Femur (tissue), 1 donor: ENCODE data around the gene CAPG.
"Not testable (repeated sequence)": the region's sequence is repeated elsewhere in the genome, so short reads cannot be mapped to it uniquely, and the experiment has no call there.

Experiments used
- DNase-seq: peaks from one replicate; pipeline ENCODE4 v3.0.0-alpha.2; 2017

The CAPG gene

DNA sequence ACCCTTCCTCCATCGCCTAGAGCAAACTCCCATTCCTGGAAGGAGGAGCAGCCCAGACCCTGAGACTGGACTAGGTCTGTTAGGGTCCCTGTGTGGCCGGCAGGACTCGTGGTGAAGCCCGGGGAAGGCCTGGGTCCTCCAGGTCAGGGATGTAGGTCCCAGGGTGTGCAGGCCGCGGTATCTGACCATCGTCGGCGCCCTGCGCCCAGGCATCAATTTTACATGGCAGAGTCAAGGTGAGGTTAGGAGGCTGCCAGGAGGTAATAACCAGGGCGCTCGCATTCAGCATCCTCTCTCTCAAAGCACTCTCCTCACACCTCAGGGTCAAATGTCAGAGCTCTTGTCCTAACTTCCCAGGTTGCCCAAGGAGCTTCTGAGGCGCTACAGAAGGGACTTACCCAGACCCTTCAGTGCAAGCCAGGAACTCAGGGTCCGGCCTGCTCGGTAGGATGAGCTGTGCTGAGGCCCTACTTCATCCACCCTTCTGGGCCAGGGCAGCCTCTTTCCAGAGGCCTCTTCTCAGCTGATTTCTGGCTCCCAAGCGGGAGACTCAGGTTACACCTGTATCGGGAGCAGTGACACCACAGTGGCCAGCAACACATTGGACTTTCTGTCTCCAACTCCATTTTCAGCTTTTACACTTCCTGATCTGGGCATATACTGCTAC, 9.0 kb upstream of the CAPG start:
- no peak for DNase-seq

DNA sequence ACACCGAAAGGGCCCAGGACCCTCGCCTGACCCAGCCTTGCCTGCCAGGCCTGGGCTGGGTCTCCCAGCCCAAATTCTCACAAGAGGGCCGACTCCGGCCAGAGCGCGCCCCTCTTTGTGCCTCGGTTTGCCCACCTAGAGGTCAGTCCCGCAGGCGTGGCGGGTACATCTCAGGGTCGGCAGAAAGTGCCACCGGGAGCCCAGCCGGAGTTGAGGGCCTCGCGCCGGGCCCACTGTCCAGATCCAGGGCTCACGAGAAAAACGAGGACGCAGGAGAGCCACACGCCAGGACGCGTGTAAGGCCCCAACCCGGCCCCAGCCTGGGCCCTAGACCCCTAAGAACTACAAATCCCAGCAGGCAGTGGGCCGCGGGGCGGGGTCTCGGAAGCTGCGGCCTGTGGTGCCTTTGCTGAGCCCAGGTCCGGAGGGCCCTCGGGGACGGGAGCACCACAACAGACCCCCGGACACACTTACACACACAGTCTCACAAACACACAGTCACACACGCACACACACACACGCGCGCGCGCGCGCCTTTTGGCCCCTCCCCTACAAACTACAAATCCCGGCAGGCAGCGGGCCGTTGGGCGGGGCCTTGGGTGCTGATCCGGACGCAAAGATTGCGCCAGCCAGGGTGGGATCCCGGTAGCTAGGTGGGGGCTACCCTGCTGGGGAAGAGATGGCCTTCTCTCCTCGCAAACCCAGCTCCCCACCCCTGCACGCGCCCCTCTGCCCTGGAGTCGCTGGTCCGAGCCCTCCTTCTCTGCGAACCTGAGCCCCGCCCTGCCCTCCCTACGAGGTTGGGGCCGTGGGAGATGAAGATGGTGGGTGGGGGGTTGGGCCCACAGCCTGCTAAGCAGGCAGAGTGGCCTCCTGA, 8.2 kb upstream of the CAPG start, which contains the start of gene SH2D6:
Gene SH2D6 (plus strand): TSS at position 583 of the 877 bp plus-strand sequence. CDS start 10,752 bp downstream, outside the sequence.
- DNase-seq, result peak; percentile 91

DNA sequence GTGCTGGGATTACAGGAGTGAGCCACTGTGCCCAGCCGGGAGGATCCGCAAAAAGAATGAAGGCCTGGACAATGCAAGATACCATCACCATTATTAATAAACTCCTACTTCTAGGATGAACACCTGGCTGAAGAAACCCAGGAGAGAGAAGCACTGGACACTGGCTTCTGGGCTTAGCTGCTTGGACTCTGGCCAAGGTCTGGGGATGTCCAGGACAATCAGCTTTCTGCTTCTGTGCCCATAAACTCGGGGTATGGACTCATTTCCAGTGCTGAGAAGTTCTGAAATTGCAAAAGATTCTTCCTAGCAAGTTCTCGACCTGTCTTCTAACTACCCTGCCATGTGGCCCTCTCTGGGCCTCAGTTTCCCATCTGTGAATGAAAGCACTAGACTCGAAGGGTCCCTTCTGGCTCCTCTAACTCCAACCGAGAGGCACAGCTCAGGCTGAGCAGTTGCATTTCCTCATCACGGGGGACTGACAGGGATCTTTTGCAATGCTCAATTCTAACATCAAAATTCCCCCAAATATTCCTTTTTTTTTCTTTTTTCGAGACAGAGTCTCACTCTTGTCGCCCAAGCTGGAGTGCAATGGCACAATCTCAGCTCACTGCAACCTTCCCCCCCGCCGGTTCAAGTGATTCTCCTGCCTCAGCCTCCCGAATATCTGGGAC, 5.9 kb upstream of the CAPG start:
- no peak for DNase-seq

DNA sequence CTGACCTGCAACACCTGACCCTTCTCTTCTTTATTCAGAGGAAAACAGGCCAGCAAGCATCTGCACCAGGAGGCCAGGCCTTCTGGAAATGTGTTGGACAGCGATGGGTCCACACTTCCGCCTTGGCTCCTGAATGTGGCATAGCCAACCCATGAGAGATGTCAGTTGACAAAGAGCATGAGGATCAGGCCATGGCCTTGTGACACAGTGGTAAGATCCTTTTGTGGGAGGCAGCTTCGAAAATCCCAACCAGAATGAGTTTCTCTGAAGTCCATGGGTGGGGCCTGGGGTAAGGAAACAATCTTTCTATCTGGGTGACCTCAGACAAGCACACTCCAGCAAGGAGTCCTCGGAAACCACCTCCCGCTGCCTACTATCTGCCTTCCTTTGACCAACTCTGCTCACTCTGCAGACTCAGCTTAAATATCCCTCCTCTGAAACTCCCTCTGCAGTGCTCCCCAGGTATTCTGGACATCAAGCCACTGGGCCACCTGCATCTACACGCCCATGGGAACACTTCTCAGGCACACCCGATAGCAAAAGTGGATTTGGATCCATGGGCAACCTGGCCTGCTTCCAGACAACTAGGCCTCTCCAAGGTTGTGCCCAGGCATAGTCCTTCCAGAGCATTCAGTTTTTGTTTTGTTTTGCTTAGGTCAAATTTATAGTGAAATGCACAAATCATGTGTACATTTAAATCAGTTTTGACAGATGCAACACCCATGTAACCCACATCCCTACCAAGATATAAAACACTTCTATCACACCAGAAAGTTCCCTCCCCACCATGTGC, 4.8 kb upstream of the CAPG start:
- no peak for DNase-seq

DNA sequence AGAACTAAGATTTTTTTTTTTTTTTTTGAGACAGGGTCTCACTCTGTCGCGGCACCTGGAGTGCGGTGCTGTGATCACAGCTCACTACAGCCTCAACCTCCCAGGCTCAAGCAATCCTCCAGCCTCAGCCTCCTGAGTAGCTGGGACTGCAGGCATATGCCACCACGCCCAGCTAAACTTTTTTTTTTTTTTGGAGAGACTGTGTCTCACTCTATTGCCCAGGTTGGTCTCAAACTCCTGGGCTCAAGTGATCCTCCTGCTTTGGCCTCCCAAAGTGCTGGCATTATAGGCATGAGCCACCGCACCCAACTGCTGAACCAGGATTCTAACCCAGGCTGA, 4.2 kb upstream of the CAPG start:
- not testable (repeated sequence) for DNase-seq

DNA sequence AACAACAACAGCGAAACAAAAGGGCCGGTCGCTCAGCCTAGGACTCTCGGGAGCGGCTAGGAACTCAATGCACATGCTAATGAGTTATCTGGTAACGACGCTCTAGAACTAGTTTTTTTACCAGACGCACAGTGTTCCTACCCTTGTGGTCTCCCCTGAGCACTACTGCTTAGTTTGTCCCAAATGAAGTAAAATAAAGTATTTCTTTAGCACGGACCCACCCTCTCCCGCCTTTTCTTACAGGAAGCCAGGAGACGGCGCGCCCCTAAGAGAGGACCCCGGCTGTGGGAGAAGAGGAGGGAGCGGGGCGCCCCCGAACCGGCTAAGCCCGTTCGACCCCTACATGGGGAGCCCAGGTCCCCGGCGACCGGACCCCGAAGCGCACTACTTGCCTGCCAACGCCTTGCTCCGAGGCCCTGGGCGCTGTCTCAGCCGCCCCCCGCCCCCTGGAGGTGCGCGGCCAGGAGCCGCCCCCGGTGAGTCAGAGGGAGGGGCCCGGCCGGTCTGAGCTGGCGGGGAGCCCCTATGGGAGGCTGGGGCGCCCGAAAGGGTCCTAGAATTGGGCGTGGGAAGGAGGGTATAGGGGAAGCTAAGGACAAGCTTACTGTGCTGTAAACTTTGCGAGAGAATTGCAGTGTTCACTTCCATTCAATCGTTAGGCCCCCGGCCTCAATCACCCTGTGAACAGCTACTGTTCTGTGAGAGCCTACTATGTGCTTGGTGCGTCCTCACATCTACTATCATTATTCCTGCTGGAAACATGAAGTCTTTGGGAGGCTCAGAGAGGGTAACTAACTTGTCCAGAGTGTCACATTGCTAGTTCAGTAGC, 3.6 kb upstream of the CAPG start:
- DNase-seq, result peak; percentile 77

DNA sequence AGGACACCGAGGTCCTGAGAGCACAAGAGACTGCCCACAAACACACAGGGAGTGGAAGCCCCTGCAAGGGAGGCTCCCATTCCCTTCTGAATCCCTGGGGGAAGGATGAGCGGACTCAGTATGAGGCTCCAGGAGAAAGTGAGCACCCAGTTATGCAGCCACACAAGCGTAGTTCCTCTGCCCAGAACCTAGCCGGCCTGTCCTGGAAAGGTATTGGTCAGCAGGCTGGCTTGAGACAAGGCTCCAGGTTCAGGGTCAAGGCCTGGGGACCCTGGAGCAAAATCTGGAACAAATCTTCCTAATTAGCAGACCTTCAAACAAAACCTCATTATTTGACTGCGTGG, 1.2 kb upstream of the CAPG start:
- no peak for DNase-seq

DNA sequence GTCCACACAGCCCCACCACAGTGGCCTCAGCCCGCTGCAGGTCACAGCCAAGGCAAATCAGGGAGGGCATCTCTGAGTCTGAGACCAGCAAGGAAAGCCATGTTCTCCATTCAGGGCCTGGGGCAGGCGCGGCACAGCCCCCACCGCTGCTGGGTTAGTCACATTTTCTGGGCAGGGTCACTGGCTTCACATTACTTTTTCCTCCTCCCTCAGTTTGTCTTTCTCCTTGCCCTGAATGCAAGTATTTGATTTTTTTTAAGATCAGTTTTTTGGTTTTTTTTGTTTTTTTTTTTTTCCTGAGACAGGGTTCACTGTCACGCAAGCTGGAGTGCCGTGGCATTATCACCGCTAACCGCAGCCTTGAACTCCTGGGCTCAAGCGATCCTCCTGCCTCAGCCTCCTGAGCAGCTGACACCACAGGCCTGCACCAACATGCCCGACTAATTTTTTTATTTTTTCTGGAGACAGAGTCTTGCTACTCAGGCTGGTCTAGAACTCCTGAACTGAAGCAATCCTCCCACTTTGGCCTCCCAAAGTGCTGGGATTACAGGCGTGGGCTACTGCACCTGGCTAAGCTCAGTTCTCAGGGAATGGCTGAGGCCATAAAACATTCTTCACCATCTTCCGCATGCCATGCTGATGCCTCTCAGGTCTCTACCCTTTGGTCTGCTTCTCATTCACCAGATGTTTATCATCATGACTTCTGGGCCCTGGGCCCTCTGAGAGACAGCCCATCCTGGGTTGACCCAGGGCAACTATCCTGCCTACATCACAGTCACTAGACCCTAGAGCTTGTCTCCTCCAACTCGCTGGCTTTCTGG, 628 bp upstream of the CAPG start:
- DNase-seq, result no peak

DNA sequence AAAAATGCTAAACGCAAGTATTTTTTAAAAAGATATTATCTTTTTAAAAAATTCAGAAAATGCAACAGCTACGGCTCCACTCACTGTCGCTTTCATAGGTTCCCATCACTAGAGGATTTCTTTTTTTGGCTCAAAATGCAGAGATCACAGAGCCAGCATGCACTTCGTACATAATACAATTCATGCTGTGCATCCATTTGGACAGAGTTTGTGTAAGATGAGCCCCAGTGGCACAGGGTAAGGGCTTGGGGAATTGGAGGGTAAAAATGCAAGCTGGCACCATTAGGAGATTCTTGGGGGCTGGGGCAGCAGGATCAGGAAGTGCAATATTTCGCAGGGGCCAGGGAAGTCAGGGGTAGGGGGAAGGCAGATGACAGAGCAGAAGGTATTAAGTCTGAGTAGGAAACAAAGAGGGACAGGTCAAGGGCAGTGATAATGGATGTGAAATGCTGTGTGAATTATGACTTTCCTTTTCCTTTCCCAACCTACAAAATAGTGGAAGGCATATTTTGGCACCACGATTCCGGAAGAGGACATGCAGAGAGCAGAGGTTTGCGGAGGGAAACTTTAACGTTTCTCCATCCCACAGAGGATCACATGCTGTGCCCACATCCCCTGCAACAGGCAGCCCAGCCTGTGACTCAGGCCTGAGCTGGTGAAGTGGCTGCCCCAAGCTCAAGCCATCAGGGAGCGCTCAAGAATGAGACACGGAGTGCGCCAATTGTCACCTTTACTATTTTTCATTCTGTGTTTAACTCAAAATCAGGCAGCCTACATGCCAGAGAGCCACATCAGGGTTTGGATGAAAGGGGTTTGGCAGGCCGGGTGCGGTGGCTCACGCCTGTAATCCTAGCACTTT, 4.7 kb downstream of the CAPG start:
- peak; percentile 71 for DNase-seq

DNA sequence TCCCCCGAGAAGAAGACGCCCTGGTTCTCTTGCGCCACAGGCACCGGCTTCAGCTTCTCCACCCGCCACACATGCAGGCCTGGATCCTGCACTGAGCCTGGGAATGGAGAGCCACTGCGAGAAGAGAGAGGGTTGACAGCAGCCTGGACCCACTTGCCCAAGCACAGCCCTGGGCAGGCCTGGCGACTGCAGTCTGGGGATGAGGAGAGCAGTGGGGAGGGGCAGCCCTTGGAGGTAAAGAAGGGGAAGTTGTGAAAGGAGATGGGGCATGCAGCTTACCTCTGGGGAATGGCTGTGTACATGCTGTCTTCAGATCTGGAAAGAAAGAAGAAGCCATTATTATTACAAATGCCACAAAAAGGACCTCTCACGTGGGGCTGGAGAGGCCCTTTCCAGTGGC, 8.3 kb downstream of the CAPG start:
- no peak for DNase-seq

DNA sequence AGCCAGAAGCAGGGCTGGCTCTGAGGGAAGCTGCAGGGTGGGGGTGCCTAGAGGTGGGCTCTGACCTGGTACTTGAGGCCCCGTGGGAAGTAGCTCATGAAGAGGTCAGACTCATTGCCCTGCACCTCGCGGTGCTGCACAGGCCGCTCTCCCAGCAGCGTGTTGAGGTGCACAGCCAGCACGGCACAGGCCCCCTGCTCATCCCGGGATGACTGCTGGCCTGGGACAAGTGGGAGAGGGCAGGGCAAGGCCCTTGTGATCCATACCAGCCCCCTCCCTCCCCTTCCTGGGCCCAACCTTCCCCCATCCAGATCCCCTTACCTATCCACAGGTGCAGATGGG, 8.7 kb downstream of the CAPG start:
- no peak for DNase-seq

DNA sequence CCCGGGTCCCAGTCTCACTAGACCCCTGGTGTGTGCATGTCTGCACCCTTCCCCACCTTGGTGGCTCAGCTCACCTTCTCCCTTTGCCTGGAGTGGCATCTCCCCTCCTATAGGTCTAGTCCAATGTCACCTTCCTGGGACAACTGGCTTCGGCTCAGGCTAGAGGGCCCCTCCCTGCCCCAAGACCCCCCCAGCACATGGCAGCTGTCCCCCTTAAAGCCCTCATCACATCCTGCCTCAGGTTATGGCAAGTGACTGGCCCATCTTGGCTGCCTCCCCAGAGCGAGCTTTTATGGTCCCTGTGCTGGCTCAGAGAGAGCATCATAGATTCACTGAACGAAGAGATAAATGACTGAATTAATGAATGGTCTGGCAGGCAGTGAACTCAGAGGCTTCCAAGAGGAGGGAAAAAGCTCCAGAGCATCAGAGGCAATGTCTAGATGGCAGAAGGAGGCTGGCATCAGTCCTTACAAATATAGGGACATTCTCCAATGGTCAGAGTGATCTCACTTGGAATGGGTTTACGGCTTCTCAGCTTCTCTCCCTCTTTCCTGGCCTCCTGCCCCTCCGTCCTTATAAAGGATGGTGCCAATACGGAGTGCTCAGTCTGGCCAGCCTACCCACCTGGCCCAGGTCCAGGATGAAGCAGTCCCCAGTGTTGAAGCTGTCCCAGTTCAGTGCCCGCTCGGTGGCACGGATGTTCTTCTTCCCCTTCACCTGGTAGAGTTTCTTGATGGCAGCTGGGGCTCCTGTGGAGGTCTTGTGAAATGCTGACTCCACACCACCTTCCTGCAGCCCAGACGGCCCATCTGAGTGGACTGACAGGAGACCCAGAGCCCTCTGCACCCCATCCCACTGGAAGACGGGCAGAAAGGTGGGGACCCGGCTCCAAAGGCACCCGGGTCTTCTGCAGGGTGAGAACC, 9.4 kb downstream of the CAPG start:
- DNase-seq, result no peak

DNA sequence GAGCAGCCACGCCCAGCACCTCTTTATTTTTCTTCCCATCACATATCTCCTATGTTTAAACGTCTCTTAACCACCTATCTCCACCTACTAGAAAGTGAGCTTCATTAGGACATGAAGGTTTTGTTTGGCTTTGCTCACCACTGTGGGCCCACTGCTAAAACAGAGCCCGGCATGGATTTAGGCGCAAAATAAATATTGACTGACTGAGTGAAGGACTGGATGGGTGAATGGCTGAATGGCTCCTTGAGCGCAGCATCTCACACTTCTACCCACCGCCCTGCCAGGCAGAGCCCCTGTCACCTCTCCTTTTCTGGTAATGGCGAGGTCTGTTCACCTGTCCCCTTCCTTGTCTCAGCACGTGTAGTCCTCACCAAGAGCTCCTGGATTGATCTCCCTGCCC, 10.1 kb downstream of the CAPG start:
- DNase-seq, result no peak

DNA sequence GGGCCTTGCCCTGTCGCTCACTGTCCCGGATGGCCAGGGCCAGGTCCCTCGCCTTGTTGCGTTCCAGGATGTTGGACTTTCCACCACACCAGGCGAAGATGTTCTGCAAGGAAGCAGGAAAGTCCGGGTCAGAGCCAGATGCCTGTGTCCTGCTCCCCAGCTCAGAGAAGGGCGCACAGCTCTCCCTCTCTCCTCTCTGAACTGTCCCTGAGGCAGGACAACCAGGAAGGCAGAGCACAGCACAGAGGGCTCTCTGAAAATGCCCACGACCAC, 11.0 kb downstream of the CAPG start:
- DNase-seq, result peak; percentile 13

DNA sequence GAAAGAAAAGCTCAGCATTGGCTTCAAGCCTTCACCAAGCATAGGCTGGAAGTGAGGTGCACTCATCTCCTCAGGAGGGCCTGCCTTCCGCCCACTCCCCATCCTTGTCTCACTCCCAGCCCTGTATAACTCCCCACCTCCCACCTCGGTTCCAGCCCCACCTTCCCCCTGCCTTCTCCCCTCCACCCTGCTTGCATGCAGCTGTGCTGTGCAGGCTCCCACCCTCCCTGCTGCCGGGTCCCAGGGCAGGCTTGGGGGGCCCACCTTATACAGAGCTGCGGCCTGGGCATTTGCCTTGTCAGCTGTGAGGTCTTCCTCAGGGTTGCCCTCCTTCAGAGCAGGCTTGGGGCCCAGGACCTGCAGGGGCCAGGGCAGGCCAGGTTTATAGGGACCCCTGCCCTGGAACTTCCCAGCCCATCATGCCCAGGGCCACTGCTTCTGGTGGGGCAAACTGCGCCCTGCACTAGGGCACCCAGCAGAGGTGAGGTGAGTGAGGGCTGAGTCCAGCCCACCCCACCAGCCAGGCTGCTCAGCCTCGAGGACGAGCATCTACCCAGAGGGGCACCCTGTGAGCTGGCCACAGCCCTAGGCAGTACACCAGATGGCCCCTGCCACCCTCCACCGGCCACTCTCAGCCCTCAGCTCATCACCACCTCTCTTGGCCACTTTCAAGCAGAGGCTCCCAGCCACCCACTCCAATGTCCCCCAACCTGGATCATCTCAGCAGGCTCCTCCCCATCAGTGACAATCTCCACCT, 11.6 kb downstream of the CAPG start:
- DNase-seq, result peak; percentile 13

DNA sequence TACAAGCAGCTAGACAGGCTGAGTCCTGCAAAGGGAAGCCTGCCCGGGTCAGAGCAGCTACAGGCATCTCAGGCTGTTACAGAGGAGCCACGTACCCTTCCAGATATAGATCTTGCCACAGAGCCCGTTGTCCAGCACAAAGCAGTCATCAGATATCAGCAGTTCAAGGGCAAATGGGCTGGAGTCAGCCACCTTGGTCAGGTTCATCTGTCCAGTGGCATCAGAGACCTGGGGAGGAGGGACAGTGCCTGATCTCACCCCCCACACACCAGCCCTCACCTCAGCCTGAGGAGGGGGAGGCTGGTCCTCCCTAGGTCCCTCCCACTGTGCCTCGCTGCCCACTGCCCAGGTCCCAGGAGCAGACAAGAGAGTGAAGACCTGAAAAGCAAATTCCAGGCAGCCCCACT, 12.2 kb downstream of the CAPG start:
- peak; percentile 8 for DNase-seq

DNA sequence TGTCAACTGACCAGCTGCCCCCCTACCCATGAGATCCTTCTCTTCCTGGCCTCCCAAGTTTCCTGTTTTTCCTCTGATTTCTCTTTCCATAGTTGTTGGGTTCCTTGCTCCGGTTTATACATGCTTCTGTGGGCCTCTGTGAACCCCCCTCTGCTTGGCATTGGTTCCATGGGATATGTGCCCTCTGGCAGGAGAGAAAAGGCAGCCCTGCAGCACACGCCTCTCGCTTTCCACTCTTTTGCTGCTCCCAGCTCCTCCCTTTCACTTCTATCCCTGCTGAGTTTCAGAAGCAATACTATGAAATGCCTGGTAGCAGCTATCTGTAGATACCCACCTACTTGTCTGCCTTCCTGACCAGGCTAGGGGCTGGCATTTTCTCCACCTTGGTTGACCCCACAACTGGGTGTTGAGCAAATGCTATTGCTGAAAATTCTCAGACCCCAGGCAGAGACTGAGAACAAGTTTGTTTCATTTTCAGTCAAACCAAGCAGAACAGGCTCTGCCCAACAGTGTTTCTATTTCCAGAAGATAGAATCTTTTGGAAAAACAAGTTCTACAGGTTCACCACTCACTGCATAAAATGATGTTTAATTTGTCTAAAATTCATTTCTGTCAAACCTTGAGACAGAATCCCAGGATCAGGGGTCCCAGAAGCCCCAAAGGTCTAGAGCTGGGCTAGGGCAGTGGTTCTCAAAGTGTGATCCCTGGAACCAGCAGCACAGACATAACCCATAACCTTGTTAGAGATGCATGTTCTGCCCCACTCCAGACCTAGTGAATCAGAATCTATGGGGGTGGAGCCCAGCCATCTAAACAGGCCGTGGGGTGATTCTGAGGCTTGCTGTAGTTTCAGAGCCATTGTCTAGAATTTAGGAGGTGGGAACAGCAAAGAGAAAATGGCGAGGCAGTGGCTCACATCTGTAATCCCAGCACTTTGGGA, 13.4 kb downstream of the CAPG start:
- DNase-seq, result peak; percentile 46
